ENCODE results near the gene IDH3B.

The IDH3B gene

GRCh38 chr20:2640260-2640659, 23.8 kb downstream of the IDH3B start:
- DNase-seq, result no peak
- intact Hi-C loops (cut with DNase I), result no loop called here

- intact Hi-C loops (cut with DNase I), result no loop called here
- DNase-seq, result no peak
Measured at GRCh38 chr20:2637246-2637645, 26.8 kb downstream of the IDH3B start.

- intact Hi-C loops (cut with DNase I), result no loop called here
- DNase-seq, result no peak
Measured at GRCh38 chr20:2633381-2633780, 30.6 kb downstream of the IDH3B start.

GRCh38 chr20:2631228-2631627, 32.8 kb downstream of the IDH3B start:
- intact Hi-C loops (cut with DNase I), result no loop called here
- no peak for DNase-seq

GRCh38 chr20:2626853-2627541, 37.0 kb downstream of the IDH3B start:
- no peak for DNase-seq
- intact Hi-C loops (cut with DNase I), result no loop called here

GRCh38 chr20:2625062-2625461, 39.0 kb downstream of the IDH3B start:
- DNase-seq, result no peak
- intact Hi-C loops (cut with DNase I), result no loop called here

GRCh38 chr20:2624190-2624589, 39.8 kb downstream of the IDH3B start:
- no peak for DNase-seq
- intact Hi-C loops (cut with DNase I), result no loop called here

- peak in 13 of 42 donors; percentile 3 to 55 (median 23) for DNase-seq
- intact Hi-C loops (cut with DNase I), result no loop called here
Measured at GRCh38 chr20:2619961-2620595, 43.9 kb downstream of the IDH3B start.

- DNase-seq, result peak in 1 of 42 donors; percentile 17
- intact Hi-C loops (cut with DNase I), result no loop called here
Measured at GRCh38 chr20:2619337-2619736, 44.7 kb downstream of the IDH3B start.

GRCh38 chr20:2618815-2619214, 45.2 kb downstream of the IDH3B start:
- DNase-seq, result no peak
- intact Hi-C loops (cut with DNase I), result no loop called here

- intact Hi-C loops (cut with DNase I), result no loop called here
- DNase-seq, result no peak
Measured at GRCh38 chr20:2617099-2617714, 46.8 kb downstream of the IDH3B start.

GRCh38 chr20:2616634-2617033, 47.4 kb downstream of the IDH3B start:
- intact Hi-C loops (cut with DNase I), result no loop called here
- DNase-seq, result no peak

- no peak for DNase-seq
- intact Hi-C loops (cut with DNase I), result no loop called here
Measured at GRCh38 chr20:2612073-2612472, 51.9 kb downstream of the IDH3B start.

- DNase-seq, result peak in 1 of 42 donors; percentile 17
- intact Hi-C loops (cut with DNase I), result no loop called here
Measured at GRCh38 chr20:2610941-2611720, 52.9 kb downstream of the IDH3B start.

GRCh38 chr20:2610326-2610725, 53.7 kb downstream of the IDH3B start:
- intact Hi-C loops (cut with DNase I), result no loop called here
- DNase-seq, result peak in 1 of 42 donors; percentile 24
